ENCODE results near the gene GNAI1.

GNAI1 gene

GRCh38 chr7:80134536-80135308, at the start of gene GNAI1:
TSS of gene GNAI1 (plus strand) at chr7:80134831. CDS start at chr7:80135161, 330 bp downstream.
- DNase-seq (ENCODE audit: low read depth in 1 of 2, low spot score in 1 of 2), result no peak

- DNase-seq (ENCODE audit: low read depth in 1 of 2, low spot score in 1 of 2), result no peak
Measured at GRCh38 chr7:80087051-80087770, 47.4 kb upstream of the GNAI1 start.

GRCh38 chr7:80087771-80088170, 46.9 kb upstream of the GNAI1 start:
- DNase-seq (ENCODE audit: low read depth in 1 of 2, low spot score in 1 of 2), result no peak

- DNase-seq (ENCODE audit: low read depth in 1 of 2, low spot score in 1 of 2), result no peak
Measured at GRCh38 chr7:80088705-80089104, 45.9 kb upstream of the GNAI1 start.

GRCh38 chr7:80089366-80089765, 45.3 kb upstream of the GNAI1 start:
- DNase-seq (ENCODE audit: low read depth in 1 of 2, low spot score in 1 of 2), result no peak

- no peak for DNase-seq (ENCODE audit: low read depth in 1 of 2, low spot score in 1 of 2)
Measured at GRCh38 chr7:80093349-80093748, 41.3 kb upstream of the GNAI1 start.

- DNase-seq (ENCODE audit: low read depth in 1 of 2, low spot score in 1 of 2), result no peak
Measured at GRCh38 chr7:80095545-80095944, 39.1 kb upstream of the GNAI1 start.

- no peak for DNase-seq (ENCODE audit: low read depth in 1 of 2, low spot score in 1 of 2)
Measured at GRCh38 chr7:80097756-80098155, 36.9 kb upstream of the GNAI1 start.

- DNase-seq (ENCODE audit: low read depth in 1 of 2, low spot score in 1 of 2), result no peak
Measured at GRCh38 chr7:80098795-80099194, 35.8 kb upstream of the GNAI1 start.

- DNase-seq (ENCODE audit: low read depth in 1 of 2, low spot score in 1 of 2), result no peak
Measured at GRCh38 chr7:80100254-80100653, 34.4 kb upstream of the GNAI1 start.

- DNase-seq (ENCODE audit: low read depth in 1 of 2, low spot score in 1 of 2), result no peak
Measured at GRCh38 chr7:80105701-80106408, 28.8 kb upstream of the GNAI1 start.

GRCh38 chr7:80106498-80107113, 28.0 kb upstream of the GNAI1 start:
- DNase-seq (ENCODE audit: low read depth in 1 of 2, low spot score in 1 of 2), result no peak

GRCh38 chr7:80107278-80107677, 27.4 kb upstream of the GNAI1 start:
- no peak for DNase-seq (ENCODE audit: low read depth in 1 of 2, low spot score in 1 of 2)

- no peak for DNase-seq (ENCODE audit: low read depth in 1 of 2, low spot score in 1 of 2)
Measured at GRCh38 chr7:80110376-80110775, 24.3 kb upstream of the GNAI1 start.

GRCh38 chr7:80114159-80114558, 20.5 kb upstream of the GNAI1 start:
- DNase-seq (ENCODE audit: low read depth in 1 of 2, low spot score in 1 of 2), result no peak

- DNase-seq (ENCODE audit: low read depth in 1 of 2, low spot score in 1 of 2), result no peak
Measured at GRCh38 chr7:80124526-80125264, 9.9 kb upstream of the GNAI1 start.

- DNase-seq (ENCODE audit: low read depth in 1 of 2, low spot score in 1 of 2), result no peak
Measured at GRCh38 chr7:80127412-80128160, 7.0 kb upstream of the GNAI1 start.

- DNase-seq (ENCODE audit: low read depth in 1 of 2, low spot score in 1 of 2), result no peak
Measured at GRCh38 chr7:80128918-80129317, 5.7 kb upstream of the GNAI1 start.

- DNase-seq (ENCODE audit: low read depth in 1 of 2, low spot score in 1 of 2), result no peak
Measured at GRCh38 chr7:80129785-80130184, 4.8 kb upstream of the GNAI1 start.

Measured in activated CD4-positive, alpha-beta T cell treated with anti-CD3 and anti-CD28 coated beads, Interleukin-2, amount 50 U/mL, for 24 hours (primary cell).